Body of pancreas (tissue), 4 donors: ENCODE results near the gene TMEM135. TPM values are rescaled to one million over a fixed set of nuclear protein-coding genes. Genes with fewer than 3 reads are reported as not detected.

Source experiments
- ATAC-seq: fragments of 150-250 bp; one replicate; pipeline ENCODE4 v1.9.1; 2016
- DNase-seq, 4 donors: peaks; one replicate each; pipeline ENCODE4 v3.0.0-alpha.2; 2019
- H3K27ac ChIP-seq, 4 donors: fragments of 200-600 bp; sonication (generic); 1 replicate in 3 of 4; 2 replicates in 1 of 4; pipeline versions ENCODE4 v1.5.1 to v1.6.1; 2016 to 2019; ENCODE audit warnings: mild to moderate bottlenecking in 1 of 4, mixed read lengths in 1 of 4, moderate library complexity in 1 of 4
- H3K27me3 ChIP-seq, 2 donors: fragments of 200-600 bp; sonication (generic); one replicate each; pipeline ENCODE4 v1.6.0; 2016; ENCODE audit warnings: mild to moderate bottlenecking in 1 of 2
- H3K36me3 ChIP-seq, 2 donors: fragments of 200-600 bp; sonication (generic); replicated peaks in 1 of 2; 2 replicates each; pipeline ENCODE4 v1.5.1; 2016; ENCODE audit warnings: low read depth in 2 of 2; ENCODE audit not compliant: insufficient read depth in 1 of 2
- H3K4me1 ChIP-seq: fragments of 200-600 bp; sonication (generic); one replicate; pipeline ENCODE4 v1.6.0; 2016
- H3K4me3 ChIP-seq, 2 donors: fragments of 200-600 bp; sonication (generic); 1 replicate in 1 of 2; 2 replicates in 1 of 2; pipeline ENCODE4 v1.5.1; 2016 to 2019
- H3K9me3 ChIP-seq, 3 donors: fragments of 200-600 bp; sonication (generic); 1 replicate in 2 of 3; 2 replicates in 1 of 3; pipeline ENCODE4 v1.5.1; 2016
- POLR2A ChIP-seq, 3 donors: fragments of 450-650 bp; IDR thresholded peaks; one replicate each; pipeline ENCODE4 v1.6.1; 2016; ENCODE audit warnings: antibody characterized with exemption in 3 of 3, mild to moderate bottlenecking in 2 of 3
- WGBS, 2 donors: methylation state at CpG; one replicate each; pipeline ENCODE4 v1.1.5; 2017; 5-methylcytosine and 5-hydroxymethylcytosine counted together
- intact Hi-C: fragments of 100-400 bp; cut with DNase I; formaldehyde crosslinking; loops from one replicate; pipeline ENCODE4 v1.15.1; 2023
- total RNA-seq, 2 donors: library from RNA; depleted of rRNA; stranded (reverse); fragments of >200 nt; gene quantifications; one replicate each; pipeline ENCODE4 v1.1.0, GENCODE V29; 2016
- TF ChIP-seq, protein P1 (sequence below), 7 experiments: fragments of 450-650 bp in 4 of 7; fragments of 200-600 bp in 3 of 7; sonication (generic) in 3 of 7; IDR thresholded peaks; one replicate each; pipeline ENCODE4 v1.5.1; 2016 to 2019; ENCODE audit warnings: antibody characterized with exemption in 7 of 7

Gene TMEM135
- total RNA-seq, 2 donors from 2014 or later, result 11.2 to 20.1 TPM

DNA sequence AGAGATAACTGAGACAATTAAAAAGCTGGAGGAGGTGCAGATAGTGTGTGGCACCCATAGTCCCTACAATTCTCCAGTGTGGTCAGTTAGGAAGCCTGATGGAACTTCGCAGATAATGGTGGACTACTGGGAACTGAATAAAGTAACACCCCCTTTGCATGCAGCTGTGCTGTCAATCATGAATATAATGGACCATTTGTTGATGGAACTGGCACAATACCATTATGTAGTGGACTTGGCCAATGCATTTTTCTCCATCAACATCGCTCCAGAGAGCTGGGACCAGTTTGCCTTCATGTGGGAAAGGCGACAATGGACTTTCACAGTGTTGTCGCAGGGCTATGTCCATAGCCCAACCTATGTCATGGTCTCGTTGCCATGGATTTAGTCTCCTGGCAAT, 324.2 kb downstream of the TMEM135 start:
- no peaks in the 10 kb centered on the region for H3K36me3 ChIP-seq
- 87 to 88% methylated on average over 5 of the region's 5 CpGs for WGBS, 2 donors

GRCh38 chr11:87366346-87366745, 328.6 kb downstream of the TMEM135 start:
- Histone ChIP-seq H3K4me3 (no peak overlapping the region), H3K36me3 (no peaks in the 10 kb centered on the region), H3K9me3 (no peaks in the 10 kb centered on the region), H3K4me1 (no peaks in the 10 kb centered on the region), H3K27me3 (no peaks in the 10 kb centered on the region), H3K27ac (no peak overlapping the region)
- intact Hi-C loops, result no loop called here
- ATAC-seq, result no peak
- DNase-seq, result no peak
- TF ChIP-seq, protein P1, sequence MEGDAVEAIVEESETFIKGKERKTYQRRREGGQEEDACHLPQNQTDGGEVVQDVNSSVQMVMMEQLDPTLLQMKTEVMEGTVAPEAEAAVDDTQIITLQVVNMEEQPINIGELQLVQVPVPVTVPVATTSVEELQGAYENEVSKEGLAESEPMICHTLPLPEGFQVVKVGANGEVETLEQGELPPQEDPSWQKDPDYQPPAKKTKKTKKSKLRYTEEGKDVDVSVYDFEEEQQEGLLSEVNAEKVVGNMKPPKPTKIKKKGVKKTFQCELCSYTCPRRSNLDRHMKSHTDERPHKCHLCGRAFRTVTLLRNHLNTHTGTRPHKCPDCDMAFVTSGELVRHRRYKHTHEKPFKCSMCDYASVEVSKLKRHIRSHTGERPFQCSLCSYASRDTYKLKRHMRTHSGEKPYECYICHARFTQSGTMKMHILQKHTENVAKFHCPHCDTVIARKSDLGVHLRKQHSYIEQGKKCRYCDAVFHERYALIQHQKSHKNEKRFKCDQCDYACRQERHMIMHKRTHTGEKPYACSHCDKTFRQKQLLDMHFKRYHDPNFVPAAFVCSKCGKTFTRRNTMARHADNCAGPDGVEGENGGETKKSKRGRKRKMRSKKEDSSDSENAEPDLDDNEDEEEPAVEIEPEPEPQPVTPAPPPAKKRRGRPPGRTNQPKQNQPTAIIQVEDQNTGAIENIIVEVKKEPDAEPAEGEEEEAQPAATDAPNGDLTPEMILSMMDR (IDR thresholded peaks at IDR 0.05), result no peak
- TF ChIP-seq POLR2A (IDR thresholded peaks at IDR 0.05), result no peak

More for the DNA sequence above, 324.2 kb downstream of the TMEM135 start:
- ATAC-seq (no peak), DNase-seq (no peak)
- no peaks in the 10 kb centered on the region for H3K27me3 ChIP-seq
- TF ChIP-seq, protein P1 (IDR thresholded peaks at IDR 0.05), result no peak
- no peak for TF ChIP-seq POLR2A (IDR thresholded peaks at IDR 0.05)
- no peak overlapping the region for H3K27ac ChIP-seq
- no peak overlapping the region for H3K4me3 ChIP-seq
- no peaks in the 10 kb centered on the region for H3K4me1 ChIP-seq
- no peaks in the 10 kb centered on the region for H3K9me3 ChIP-seq
- intact Hi-C loops, result no loop called here

GRCh38 chr11:87366763-87367405, 329.1 kb downstream of the TMEM135 start:
- Histone ChIP-seq H3K36me3 (no peaks in the 10 kb centered on the region), H3K27me3 (no peaks in the 10 kb centered on the region), H3K27ac (no peak overlapping the region), H3K4me3 (no peak overlapping the region), H3K4me1 (no peaks in the 10 kb centered on the region), H3K9me3 (no peaks in the 10 kb centered on the region)
- intact Hi-C loops, result no loop called here
- TF ChIP-seq, protein P1 (IDR thresholded peaks at IDR 0.05), result no peak
- no peak for TF ChIP-seq POLR2A (IDR thresholded peaks at IDR 0.05)
- 60 to 62% methylated on average over 2 of the region's 2 CpGs for WGBS, 2 donors
- ATAC-seq (no peak), DNase-seq (no peak)

DNA sequence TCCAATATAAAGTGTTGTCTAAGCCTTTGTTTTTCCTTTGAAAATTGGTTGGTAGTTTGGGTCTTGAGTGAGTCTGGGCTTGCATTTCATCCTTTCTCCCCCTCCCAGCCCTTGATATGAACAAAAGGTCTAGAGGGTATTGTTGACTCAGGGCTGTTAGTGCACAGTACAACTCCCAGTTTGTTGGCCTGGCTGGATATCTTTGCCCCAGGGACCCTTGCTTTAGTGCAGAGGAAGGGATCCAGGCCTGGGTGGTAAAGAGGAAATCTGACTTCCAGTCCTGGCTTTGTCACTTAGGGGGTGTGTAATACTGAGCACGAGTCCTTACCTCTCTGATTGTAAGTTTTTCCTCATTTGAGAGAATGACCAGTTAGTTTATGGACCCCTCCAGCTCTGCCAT, 330.4 kb downstream of the TMEM135 start:
- intact Hi-C loops, result no loop called here
- Histone ChIP-seq H3K4me3 (no peak overlapping the region), H3K4me1 (no peaks in the 10 kb centered on the region), H3K27ac (no peak overlapping the region), H3K36me3 (no peaks in the 10 kb centered on the region), H3K27me3 (no peaks in the 10 kb centered on the region), H3K9me3 (no peaks in the 10 kb centered on the region)
- TF ChIP-seq POLR2A (IDR thresholded peaks at IDR 0.05), result no peak
- TF ChIP-seq, protein P1 (IDR thresholded peaks at IDR 0.05), result no peak
- ATAC-seq (no peak), DNase-seq (no peak)
- WGBS, 2 donors, result 38 to 56% methylated on average over 1 of the region's 1 CpG

GRCh38 chr11:87368858-87369480, 331.2 kb downstream of the TMEM135 start:
- ATAC-seq (no peak), DNase-seq (no peak)
- no peaks in the 10 kb centered on the region for H3K36me3 ChIP-seq
- no peaks in the 10 kb centered on the region for H3K9me3 ChIP-seq
- intact Hi-C loops, result no loop called here
- TF ChIP-seq, protein P1 (IDR thresholded peaks at IDR 0.05), result no peak
- no peak for TF ChIP-seq POLR2A (IDR thresholded peaks at IDR 0.05)
- no peaks in the 10 kb centered on the region for H3K27me3 ChIP-seq
- H3K27ac ChIP-seq, result no peak overlapping the region
- no peaks in the 10 kb centered on the region for H3K4me1 ChIP-seq
- 60 to 76% methylated on average over 5 of the region's 5 CpGs for WGBS, 2 donors
- H3K4me3 ChIP-seq, result no peak overlapping the region
